Activated CD8-positive, alpha-beta T cell treated with anti-CD3 and anti-CD28 coated beads for 36 hours (primary cell): ENCODE data around the gene KRT73. TPM values are rescaled to one million over a fixed set of nuclear protein-coding genes. Genes with fewer than 3 reads are reported as not detected.
"Not testable (repeated sequence)": the region's sequence is repeated elsewhere in the genome, so short reads cannot be mapped to it uniquely, and the experiment has no call there.

Experiments used
- ATAC-seq: fragments of 200-7000 bp; cut with Tn5 transposase; one replicate; pipeline ENCODE4 v1.10.0; 2021; ENCODE audit warnings: mild to moderate bottlenecking, moderate library complexity
- CTCF ChIA-PET: fragments of 350-600 bp; sonication (Branson Sonifier 250); formaldehyde crosslinking; loops from one replicate; lab custom pipeline; 2021; ENCODE audit warnings: antibody characterized with exemption; lab: Charles Lee
- POLR2A ChIA-PET: fragments of 350-600 bp; sonication (Branson Sonifier 250); formaldehyde crosslinking; loops from one replicate; lab custom pipeline; 2021; ENCODE audit warnings: antibody characterized with exemption; lab: Charles Lee
- DNase-seq: peaks from one replicate; pipeline ENCODE4 v3.0.0-alpha.2; 2020
- H3K27ac Mint-ChIP-seq: one replicate; pipeline ENCODE4 v1.8.0; 2021; ENCODE audit warnings: mild to moderate bottlenecking, mixed read lengths
- H3K27me3 Mint-ChIP-seq: one replicate; pipeline ENCODE4 v1.8.0; 2021; ENCODE audit warnings: mixed read lengths
- H3K36me3 Mint-ChIP-seq: one replicate; pipeline ENCODE4 v1.8.0; 2021; ENCODE audit warnings: low read depth, mixed read lengths
- H3K4me1 Mint-ChIP-seq: one replicate; pipeline ENCODE4 v1.8.0; 2021; ENCODE audit warnings: low read depth, mixed read lengths
- H3K4me3 Mint-ChIP-seq: one replicate; pipeline ENCODE4 v1.8.0; 2021; ENCODE audit warnings: mild to moderate bottlenecking, moderate library complexity, mixed read lengths
- H3K9me3 Mint-ChIP-seq: one replicate; pipeline ENCODE4 v1.8.0; 2021; ENCODE audit warnings: mixed read lengths
- intact Hi-C: fragments of 100-400 bp; cut with micrococcal nuclease; formaldehyde crosslinking; loops from one replicate; pipeline ENCODE4 v1.10.0; 2022
- total RNA-seq, 2 experiments: library from RNA; stranded (reverse); gene quantifications; one replicate each; pipeline ENCODE4 v1.2.3, GENCODE V29; 2021
- TF ChIP-seq, protein P1 (sequence below): fragments of 200-600 bp; IDR thresholded peaks from one replicate; pipeline ENCODE4 v1.8.0; 2022; ENCODE audit warnings: antibody characterized with exemption, mild to moderate bottlenecking

Gene KRT73
- total RNA-seq, 2 experiments from 2014 or later, result 0.20 TPM; not detected in 1

DNA sequence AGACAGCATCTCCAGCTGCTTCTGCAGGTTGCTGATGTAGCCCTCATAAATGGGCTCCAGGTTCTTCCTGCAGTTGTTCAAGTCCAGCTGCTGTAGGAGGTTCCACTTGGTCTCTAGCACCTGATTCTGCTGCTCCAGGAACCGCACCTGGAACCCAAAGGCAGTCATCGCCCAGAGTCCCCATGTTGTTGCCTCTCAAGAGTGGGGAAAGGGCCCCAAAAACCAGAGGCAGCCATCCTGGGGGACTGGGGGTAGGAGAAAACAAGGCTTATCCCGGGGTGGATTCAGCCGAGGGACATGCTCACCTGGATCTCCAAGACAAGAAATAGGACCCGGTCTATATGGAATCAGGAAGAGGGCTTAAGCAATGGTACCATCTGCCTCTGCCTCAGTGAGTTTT is 19.4 kb downstream of the KRT73 start:
- Mint-ChIP-seq H3K36me3 (no peaks in the 10 kb centered on the region), H3K4me3 (no peak overlapping the region), H3K9me3 (no peaks in the 10 kb centered on the region), H3K27ac (no peak overlapping the region), H3K27me3 (peaks cover 2% of the 10 kb centered on the region), H3K4me1 (peaks cover 18% of the 10 kb centered on the region)
- POLR2A ChIA-PET, result no interaction called here
- DNase-seq (no peak), ATAC-seq (no peak)
- CTCF ChIA-PET, result interaction anchor here (0.6 to 2.0 kb wide), 2 partner anchors 15 to 336 kb away, joined by 3 to 5 read pairs; no protein-coding TSS in a partner anchor
- TF ChIP-seq, protein P1, sequence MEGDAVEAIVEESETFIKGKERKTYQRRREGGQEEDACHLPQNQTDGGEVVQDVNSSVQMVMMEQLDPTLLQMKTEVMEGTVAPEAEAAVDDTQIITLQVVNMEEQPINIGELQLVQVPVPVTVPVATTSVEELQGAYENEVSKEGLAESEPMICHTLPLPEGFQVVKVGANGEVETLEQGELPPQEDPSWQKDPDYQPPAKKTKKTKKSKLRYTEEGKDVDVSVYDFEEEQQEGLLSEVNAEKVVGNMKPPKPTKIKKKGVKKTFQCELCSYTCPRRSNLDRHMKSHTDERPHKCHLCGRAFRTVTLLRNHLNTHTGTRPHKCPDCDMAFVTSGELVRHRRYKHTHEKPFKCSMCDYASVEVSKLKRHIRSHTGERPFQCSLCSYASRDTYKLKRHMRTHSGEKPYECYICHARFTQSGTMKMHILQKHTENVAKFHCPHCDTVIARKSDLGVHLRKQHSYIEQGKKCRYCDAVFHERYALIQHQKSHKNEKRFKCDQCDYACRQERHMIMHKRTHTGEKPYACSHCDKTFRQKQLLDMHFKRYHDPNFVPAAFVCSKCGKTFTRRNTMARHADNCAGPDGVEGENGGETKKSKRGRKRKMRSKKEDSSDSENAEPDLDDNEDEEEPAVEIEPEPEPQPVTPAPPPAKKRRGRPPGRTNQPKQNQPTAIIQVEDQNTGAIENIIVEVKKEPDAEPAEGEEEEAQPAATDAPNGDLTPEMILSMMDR, result no peak
- intact Hi-C loops, result no loop called here

DNA sequence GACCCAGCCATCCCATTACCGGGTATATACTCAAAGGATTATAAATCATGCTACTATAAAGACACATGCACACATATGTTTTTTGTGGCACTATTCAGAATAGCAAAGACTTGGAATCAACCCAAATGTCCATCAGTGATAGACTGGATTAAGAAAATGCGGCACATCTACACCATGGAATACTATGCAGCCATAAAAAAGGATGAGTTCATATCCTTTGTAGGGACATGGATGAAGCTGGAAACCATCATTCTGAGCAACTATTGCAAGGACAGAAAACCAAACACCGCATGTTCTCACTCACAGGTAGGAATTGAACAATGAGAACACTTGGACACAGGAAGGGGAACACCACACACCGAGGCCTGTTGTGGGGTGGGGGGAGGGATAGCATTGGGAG is 24.1 kb downstream of the KRT73 start:
- H3K36me3 Mint-ChIP-seq, H3K27me3 Mint-ChIP-seq, H3K4me1 Mint-ChIP-seq, DNase-seq, H3K9me3 Mint-ChIP-seq, intact Hi-C loops, POLR2A ChIA-PET, ATAC-seq, H3K4me3 Mint-ChIP-seq, H3K27ac Mint-ChIP-seq: not testable (repeated sequence)
- CTCF ChIA-PET, result interaction anchor here (1.4 to 2.8 kb wide), 2 partner anchors 12 to 285 kb away, joined by 4 to 7 read pairs; no protein-coding TSS in a partner anchor

DNA sequence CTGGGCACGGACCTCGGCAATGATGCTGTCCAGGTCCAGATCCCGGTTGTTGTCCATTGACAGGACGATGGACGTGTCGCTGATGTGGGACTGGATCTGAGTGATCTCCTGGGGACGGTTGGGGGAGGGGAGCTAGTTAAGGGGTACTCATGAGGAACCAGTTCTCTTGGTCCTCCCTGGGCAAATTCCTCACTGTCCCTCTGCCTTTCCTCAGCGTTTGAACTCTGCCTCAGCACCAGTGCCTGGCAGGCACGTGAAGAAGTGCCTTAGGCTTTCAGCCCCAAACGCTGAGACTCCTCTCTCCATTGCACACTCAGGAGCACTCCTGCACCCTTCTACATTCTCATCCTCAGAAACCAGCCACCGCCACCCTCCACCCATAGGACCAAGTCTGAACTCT is 26.8 kb downstream of the KRT73 start:
- H3K27me3 Mint-ChIP-seq, result no peaks in the 10 kb centered on the region
- H3K27ac Mint-ChIP-seq, result no peak overlapping the region
- no peaks in the 10 kb centered on the region for H3K9me3 Mint-ChIP-seq
- H3K4me3 Mint-ChIP-seq, result no peak overlapping the region
- POLR2A ChIA-PET, result no interaction called here
- CTCF ChIA-PET, result interaction anchor here (0.9 to 1.4 kb wide), 3 partner anchors 8 to 288 kb away, joined by 3 to 4 read pairs (median 3); no protein-coding TSS in a partner anchor
- DNase-seq (no peak), ATAC-seq (no peak)
- TF ChIP-seq, protein P1, result no peak
- intact Hi-C loops, result no loop called here
- no peaks in the 10 kb centered on the region for H3K36me3 Mint-ChIP-seq
- peaks cover 15% of the 10 kb centered on the region for H3K4me1 Mint-ChIP-seq

DNA sequence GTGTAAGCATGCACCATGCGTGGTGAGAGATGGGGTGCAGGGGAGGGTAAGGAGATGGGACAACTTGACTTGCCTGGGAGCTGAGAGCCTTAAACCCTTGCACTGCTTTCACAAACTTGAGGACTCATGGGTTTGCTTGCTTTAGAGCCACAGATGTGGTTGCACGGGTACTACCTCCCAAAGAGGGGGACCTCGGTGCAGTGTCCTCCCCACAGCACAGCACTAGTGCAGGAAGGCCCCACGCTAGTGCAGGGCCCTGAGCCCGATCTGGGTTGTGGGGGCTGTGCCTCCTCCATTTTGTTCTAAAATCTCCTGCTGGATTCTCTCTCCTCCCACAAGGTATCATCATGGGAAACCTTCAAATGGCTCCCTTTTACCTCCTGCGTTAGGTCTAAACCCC is 28.3 kb downstream of the KRT73 start:
- TF ChIP-seq, protein P1, result no peak
- no peaks in the 10 kb centered on the region for H3K27me3 Mint-ChIP-seq
- H3K36me3 Mint-ChIP-seq, result no peaks in the 10 kb centered on the region
- intact Hi-C loops, result no loop called here
- CTCF ChIA-PET, result interaction anchor here (17.8 kb wide), 1 partner anchor 287 kb away, joined by 325 read pairs; no protein-coding TSS in a partner anchor
- no peak overlapping the region for H3K4me3 Mint-ChIP-seq
- peaks cover 29% of the 10 kb centered on the region for H3K4me1 Mint-ChIP-seq
- POLR2A ChIA-PET, result no interaction called here
- no peaks in the 10 kb centered on the region for H3K9me3 Mint-ChIP-seq
- no peak overlapping the region for H3K27ac Mint-ChIP-seq
- DNase-seq (no peak), ATAC-seq (no peak)

DNA sequence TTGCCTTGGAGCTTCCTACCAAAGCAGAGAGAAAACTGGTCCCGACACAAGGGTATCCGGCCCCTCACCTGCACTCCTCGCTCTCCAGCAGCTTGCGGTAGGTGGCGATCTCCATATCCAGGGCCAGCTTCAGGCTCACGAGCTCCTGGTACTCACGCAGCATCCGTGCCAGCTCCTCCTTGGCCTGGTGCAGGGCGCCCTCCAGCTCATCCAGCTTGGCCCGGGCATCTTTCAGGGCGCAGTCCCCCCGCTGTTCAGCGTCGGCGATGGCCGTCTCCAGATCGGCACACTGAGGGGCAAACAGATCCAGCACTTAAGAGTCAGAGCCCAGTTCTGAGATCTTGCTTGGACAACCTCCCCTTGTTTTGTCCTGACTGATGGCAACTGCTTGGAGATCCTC is 30.8 kb downstream of the KRT73 start:
- H3K36me3 Mint-ChIP-seq, result no peaks in the 10 kb centered on the region
- no peak overlapping the region for H3K27ac Mint-ChIP-seq
- peaks cover 36% of the 10 kb centered on the region for H3K4me1 Mint-ChIP-seq
- no peak overlapping the region for H3K4me3 Mint-ChIP-seq
- POLR2A ChIA-PET, result no interaction called here
- TF ChIP-seq, protein P1, result no peak
- ATAC-seq (no peak), DNase-seq (no peak)
- CTCF ChIA-PET, result interaction anchor here (17.8 kb wide), 1 partner anchor 289 kb away, joined by 325 read pairs; no protein-coding TSS in a partner anchor
- H3K9me3 Mint-ChIP-seq, result no peaks in the 10 kb centered on the region
- H3K27me3 Mint-ChIP-seq, result no peaks in the 10 kb centered on the region
- intact Hi-C loops, result no loop called here
